ENCODE results near the gene BFSP2.

BFSP2 gene

GRCh38 chr3:133504736-133505135, 104.9 kb downstream of the BFSP2 start:
- no peak overlapping the region for H3K4me3 ChIP-seq (ENCODE audit: low read depth in 1 of 2, low read length in 1 of 2)
- no peak overlapping the region for H3K27ac ChIP-seq
- no peaks in the 10 kb centered on the region for H3K9me3 ChIP-seq
- no peak for TF ChIP-seq CTCF (IDR thresholded peaks at IDR 0.05)
- no peaks in the 10 kb centered on the region for H3K36me3 ChIP-seq
- H3K27me3 ChIP-seq: peaks cover 3% of the 10 kb centered on the region
- H3K4me1 ChIP-seq (ENCODE audit: control insufficient read depth in 1 of 2, insufficient read depth in 1 of 2, low read depth in 1 of 2, low read length in 1 of 2): peaks cover 9 to 19% of the 10 kb centered on the region in 2 experiments

- Histone ChIP-seq H3K36me3 (no peaks in the 10 kb centered on the region), H3K27ac (peak overlapping the region; percentile 82), H3K4me3 (ENCODE audit: low read depth in 1 of 2, low read length in 1 of 2) (no peak overlapping the region), H3K4me1 (ENCODE audit: control insufficient read depth in 1 of 2, insufficient read depth in 1 of 2, low read depth in 1 of 2, low read length in 1 of 2) (peaks cover 9 to 19% of the 10 kb centered on the region in 2 experiments), H3K27me3 (peaks cover 3% of the 10 kb centered on the region), H3K9me3 (no peaks in the 10 kb centered on the region)
- TF ChIP-seq CTCF (IDR thresholded peaks at IDR 0.05): no peak
These were observed 106.0 kb downstream of the BFSP2 start for GRCh38 chr3:133505813-133506212.

GRCh38 chr3:133506215-133506901, 106.5 kb downstream of the BFSP2 start:
- TF ChIP-seq CTCF (IDR thresholded peaks at IDR 0.05): no peak
- H3K9me3 ChIP-seq: no peaks in the 10 kb centered on the region
- H3K4me3 ChIP-seq (ENCODE audit: low read depth in 1 of 2, low read length in 1 of 2): peak overlapping the region; percentile 19 to 37
- no peaks in the 10 kb centered on the region for H3K36me3 ChIP-seq
- peak overlapping the region; percentile 82 for H3K27ac ChIP-seq
- peaks cover 3% of the 10 kb centered on the region for H3K27me3 ChIP-seq
- H3K4me1 ChIP-seq (ENCODE audit: control insufficient read depth in 1 of 2, insufficient read depth in 1 of 2, low read depth in 1 of 2, low read length in 1 of 2): peaks cover 9 to 19% of the 10 kb centered on the region in 2 experiments

GRCh38 chr3:133509488-133509887, 109.6 kb downstream of the BFSP2 start:
- Histone ChIP-seq H3K4me3 (ENCODE audit: low read depth in 1 of 2, low read length in 1 of 2) (no peak overlapping the region), H3K36me3 (no peaks in the 10 kb centered on the region), H3K9me3 (no peaks in the 10 kb centered on the region), H3K4me1 (ENCODE audit: control insufficient read depth in 1 of 2, insufficient read depth in 1 of 2, low read depth in 1 of 2, low read length in 1 of 2) (peaks cover 9 to 19% of the 10 kb centered on the region in 2 experiments), H3K27me3 (no peaks in the 10 kb centered on the region), H3K27ac (no peak overlapping the region)
- no peak for TF ChIP-seq CTCF (IDR thresholded peaks at IDR 0.05)

GRCh38 chr3:133512416-133513089, 112.7 kb downstream of the BFSP2 start:
- Histone ChIP-seq H3K9me3 (no peaks in the 10 kb centered on the region), H3K36me3 (no peaks in the 10 kb centered on the region), H3K27me3 (no peaks in the 10 kb centered on the region), H3K4me1 (ENCODE audit: control insufficient read depth in 1 of 2, insufficient read depth in 1 of 2, low read depth in 1 of 2, low read length in 1 of 2) (no peaks in the 10 kb centered on the region), H3K4me3 (ENCODE audit: low read depth in 1 of 2, low read length in 1 of 2) (no peak overlapping the region), H3K27ac (no peak overlapping the region)
- no peak for TF ChIP-seq CTCF (IDR thresholded peaks at IDR 0.05)

Data from neutrophil (primary cell).